Astrocyte (in vitro differentiated cells and primary cell): Measurements from ENCODE around the gene CAV1. TPM values are rescaled to one million over a fixed set of nuclear protein-coding genes. Genes with fewer than 3 reads are reported as not detected.

Experiments used
- DNase-seq: peaks from one replicate; pipeline ENCODE4 v3.0.0-alpha.2; 2010; ENCODE audit warnings: low read depth
- FAIRE-seq: peaks from 2 replicates; lab custom pipeline; 2011; peaks lifted over from hg19 to GRCh38; lab: Jason Lieb, UNC
- H2AFZ ChIP-seq: 2 replicates; pipeline ENCODE4 v1.6.0; 2012; ENCODE audit warnings: low read depth, low read length, inconsistent platforms
- H3K27ac ChIP-seq: 2 replicates; pipeline ENCODE4 v1.5.1; 2011; ENCODE audit warnings: low read depth, low read length, inconsistent platforms
- H3K27me3 ChIP-seq: 2 replicates; pipeline ENCODE4 v1.6.0; 2011; ENCODE audit warnings: low read length, inconsistent platforms; ENCODE audit not compliant: insufficient read depth
- H3K36me3 ChIP-seq: 2 replicates; pipeline ENCODE4 v1.5.1; 2011; ENCODE audit warnings: low read length, inconsistent platforms; ENCODE audit not compliant: insufficient read depth
- H3K4me1 ChIP-seq: 2 replicates; pipeline ENCODE4 v1.5.1; 2011; ENCODE audit warnings: low read length, inconsistent platforms; ENCODE audit not compliant: insufficient read depth
- H3K4me2 ChIP-seq: 2 replicates; pipeline ENCODE4 v1.6.0; 2012; ENCODE audit warnings: low read length, inconsistent platforms
- H3K4me3 ChIP-seq: 2 replicates; pipeline ENCODE4 v1.5.1; 2011; ENCODE audit warnings: low read depth, mild to moderate bottlenecking, low read length, inconsistent platforms; ENCODE audit not compliant: insufficient read depth
- H3K79me2 ChIP-seq: 2 replicates; pipeline ENCODE4 v1.6.0; 2012; ENCODE audit warnings: mild to moderate bottlenecking, low read length, inconsistent platforms; ENCODE audit not compliant: insufficient read depth
- H3K9ac ChIP-seq: 2 replicates; pipeline ENCODE4 v1.6.0; 2012; ENCODE audit warnings: mild to moderate bottlenecking, low read length, inconsistent platforms
- H3K9me3 ChIP-seq: 2 replicates; pipeline ENCODE4 v1.5.1; 2012; ENCODE audit warnings: low read depth, mild to moderate bottlenecking, low read length, inconsistent platforms; ENCODE audit not compliant: insufficient read depth
- H4K20me1 ChIP-seq: 2 replicates; pipeline ENCODE4 v1.6.0; 2012; ENCODE audit warnings: low read length, inconsistent platforms; ENCODE audit not compliant: insufficient read depth
- H3K27ac Mint-ChIP-seq: one replicate; pipeline ENCODE4 v1.8.0; 2021; ENCODE audit warnings: mild to moderate bottlenecking, mixed read lengths; ENCODE audit not compliant: unreplicated experiment
- H3K27me3 Mint-ChIP-seq: one replicate; pipeline ENCODE4 v1.8.0; 2021; ENCODE audit warnings: low read depth, mixed read lengths; ENCODE audit not compliant: unreplicated experiment
- H3K36me3 Mint-ChIP-seq: one replicate; pipeline ENCODE4 v1.8.0; 2021; ENCODE audit warnings: low read depth, mixed read lengths; ENCODE audit not compliant: unreplicated experiment
- H3K4me1 Mint-ChIP-seq: one replicate; pipeline ENCODE4 v1.8.0; 2021; ENCODE audit warnings: low read depth, mixed read lengths; ENCODE audit not compliant: unreplicated experiment
- H3K4me3 Mint-ChIP-seq: one replicate; pipeline ENCODE4 v1.8.0; 2021; ENCODE audit warnings: mild to moderate bottlenecking, moderate library complexity, mixed read lengths; ENCODE audit not compliant: unreplicated experiment
- H3K9me3 Mint-ChIP-seq: one replicate; pipeline ENCODE4 v1.8.0; 2021; ENCODE audit warnings: mild to moderate bottlenecking, mixed read lengths; ENCODE audit not compliant: unreplicated experiment
- EZH2 ChIP-seq: IDR thresholded peaks from 2 replicates; pipeline ENCODE4 v1.6.1; 2012; ENCODE audit warnings: mild to moderate bottlenecking, low read length, inconsistent platforms; ENCODE audit not compliant: insufficient read depth
- total RNA-seq: library from RNA; stranded (reverse); gene quantifications from 2 replicates; pipeline ENCODE4 v1.2.1, GENCODE V29; 2021
- TF ChIP-seq, protein P1 (sequence below): IDR thresholded peaks from 2 replicates; pipeline ENCODE4 v1.5.1; 2011; ENCODE audit warnings: low read depth, mild to moderate bottlenecking, inconsistent platforms, low read length, moderate library complexity; ENCODE audit not compliant: insufficient read depth

Gene CAV1
- total RNA-seq, 1 donor from 2014 or later = 472 TPM

DNA sequence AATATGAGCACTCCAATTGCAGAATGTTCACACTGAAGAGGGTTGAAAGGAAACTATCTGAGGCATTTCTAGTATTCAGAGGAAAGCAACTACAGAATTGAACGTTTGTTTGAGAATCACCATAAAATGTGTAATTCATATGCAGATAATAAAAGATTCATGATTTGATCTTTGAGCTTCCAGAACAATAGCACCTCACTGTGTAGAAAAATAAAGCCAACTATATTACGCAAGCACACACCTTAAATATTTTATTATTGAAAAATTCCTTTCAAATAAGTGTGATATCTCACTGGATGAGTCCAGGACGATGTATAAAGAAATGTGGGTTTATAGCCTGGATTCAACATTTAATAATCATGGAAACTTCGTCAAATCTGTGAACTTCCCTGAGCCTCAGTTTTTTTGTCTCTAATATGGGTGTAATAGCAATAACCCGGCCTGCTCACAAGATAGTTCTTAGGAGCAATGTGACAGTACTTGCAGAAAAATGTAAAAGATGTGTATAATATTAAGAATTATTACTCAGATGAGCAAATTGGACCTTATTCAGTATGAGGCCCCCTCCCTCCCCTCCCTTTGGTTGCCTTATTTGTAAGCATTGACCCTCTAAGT, 36.8 kb upstream of the CAV1 start:
- DNase-seq (no peak), FAIRE-seq (no peak)
- H2AFZ ChIP-seq = no peak overlapping the region
- no peak overlapping the region for H3K9ac ChIP-seq
- no peaks in the 10 kb centered on the region for H3K27me3 ChIP-seq
- no peaks in the 10 kb centered on the region for H3K9me3 ChIP-seq
- Mint-ChIP-seq H3K9me3 (no peaks in the 10 kb centered on the region), H3K4me3 (no peak overlapping the region), H3K27me3 (no peaks in the 10 kb centered on the region), H3K27ac (no peak overlapping the region), H3K36me3 (no peaks in the 10 kb centered on the region), H3K4me1 (peaks cover 8% of the 10 kb centered on the region)
- no peak overlapping the region for H3K4me2 ChIP-seq
- no peak overlapping the region for H3K27ac ChIP-seq
- TF ChIP-seq EZH2 = no peak
- TF ChIP-seq, protein P1, sequence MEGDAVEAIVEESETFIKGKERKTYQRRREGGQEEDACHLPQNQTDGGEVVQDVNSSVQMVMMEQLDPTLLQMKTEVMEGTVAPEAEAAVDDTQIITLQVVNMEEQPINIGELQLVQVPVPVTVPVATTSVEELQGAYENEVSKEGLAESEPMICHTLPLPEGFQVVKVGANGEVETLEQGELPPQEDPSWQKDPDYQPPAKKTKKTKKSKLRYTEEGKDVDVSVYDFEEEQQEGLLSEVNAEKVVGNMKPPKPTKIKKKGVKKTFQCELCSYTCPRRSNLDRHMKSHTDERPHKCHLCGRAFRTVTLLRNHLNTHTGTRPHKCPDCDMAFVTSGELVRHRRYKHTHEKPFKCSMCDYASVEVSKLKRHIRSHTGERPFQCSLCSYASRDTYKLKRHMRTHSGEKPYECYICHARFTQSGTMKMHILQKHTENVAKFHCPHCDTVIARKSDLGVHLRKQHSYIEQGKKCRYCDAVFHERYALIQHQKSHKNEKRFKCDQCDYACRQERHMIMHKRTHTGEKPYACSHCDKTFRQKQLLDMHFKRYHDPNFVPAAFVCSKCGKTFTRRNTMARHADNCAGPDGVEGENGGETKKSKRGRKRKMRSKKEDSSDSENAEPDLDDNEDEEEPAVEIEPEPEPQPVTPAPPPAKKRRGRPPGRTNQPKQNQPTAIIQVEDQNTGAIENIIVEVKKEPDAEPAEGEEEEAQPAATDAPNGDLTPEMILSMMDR = no peak
- no peaks in the 10 kb centered on the region for H3K4me1 ChIP-seq
- no peaks in the 10 kb centered on the region for H4K20me1 ChIP-seq
- H3K36me3 ChIP-seq = no peaks in the 10 kb centered on the region
- H3K79me2 ChIP-seq = no peaks in the 10 kb centered on the region
- H3K4me3 ChIP-seq = no peak overlapping the region

DNA sequence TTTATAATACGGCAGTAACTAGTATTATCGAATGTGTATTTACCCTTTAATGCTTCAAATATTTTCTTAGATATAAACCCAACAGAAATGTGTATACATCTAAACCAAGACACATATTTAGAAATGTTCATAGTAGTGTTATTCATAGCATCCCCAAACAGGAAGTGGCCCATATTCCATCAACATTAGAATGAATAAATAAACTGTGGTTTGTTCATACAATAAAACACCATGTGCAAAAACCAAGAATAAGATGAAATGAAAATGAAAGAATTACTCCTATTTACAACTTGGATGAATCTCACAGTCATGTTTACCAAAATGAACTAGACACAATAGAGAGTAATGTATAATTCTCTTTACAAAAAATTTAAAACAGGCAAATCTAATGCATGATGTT, 34.5 kb upstream of the CAV1 start:
- H3K4me2 ChIP-seq = no peak overlapping the region
- H3K4me1 ChIP-seq = no peaks in the 10 kb centered on the region
- DNase-seq (no peak), FAIRE-seq (peak; percentile 32)
- no peaks in the 10 kb centered on the region for H3K27me3 Mint-ChIP-seq
- H3K9me3 Mint-ChIP-seq = no peaks in the 10 kb centered on the region
- H2AFZ ChIP-seq = no peak overlapping the region
- H3K4me3 Mint-ChIP-seq = no peak overlapping the region
- H3K36me3 Mint-ChIP-seq = no peaks in the 10 kb centered on the region
- no peaks in the 10 kb centered on the region for H3K9me3 ChIP-seq
- H3K27ac ChIP-seq = no peak overlapping the region
- H3K36me3 ChIP-seq = no peaks in the 10 kb centered on the region
- H3K9ac ChIP-seq = no peak overlapping the region
- H3K79me2 ChIP-seq = no peaks in the 10 kb centered on the region
- H3K27me3 ChIP-seq = no peaks in the 10 kb centered on the region
- H3K4me1 Mint-ChIP-seq = peaks cover 8% of the 10 kb centered on the region
- no peaks in the 10 kb centered on the region for H4K20me1 ChIP-seq
- TF ChIP-seq, protein P1 = no peak
- no peak for TF ChIP-seq EZH2
- no peak overlapping the region for H3K27ac Mint-ChIP-seq
- no peak overlapping the region for H3K4me3 ChIP-seq

DNA sequence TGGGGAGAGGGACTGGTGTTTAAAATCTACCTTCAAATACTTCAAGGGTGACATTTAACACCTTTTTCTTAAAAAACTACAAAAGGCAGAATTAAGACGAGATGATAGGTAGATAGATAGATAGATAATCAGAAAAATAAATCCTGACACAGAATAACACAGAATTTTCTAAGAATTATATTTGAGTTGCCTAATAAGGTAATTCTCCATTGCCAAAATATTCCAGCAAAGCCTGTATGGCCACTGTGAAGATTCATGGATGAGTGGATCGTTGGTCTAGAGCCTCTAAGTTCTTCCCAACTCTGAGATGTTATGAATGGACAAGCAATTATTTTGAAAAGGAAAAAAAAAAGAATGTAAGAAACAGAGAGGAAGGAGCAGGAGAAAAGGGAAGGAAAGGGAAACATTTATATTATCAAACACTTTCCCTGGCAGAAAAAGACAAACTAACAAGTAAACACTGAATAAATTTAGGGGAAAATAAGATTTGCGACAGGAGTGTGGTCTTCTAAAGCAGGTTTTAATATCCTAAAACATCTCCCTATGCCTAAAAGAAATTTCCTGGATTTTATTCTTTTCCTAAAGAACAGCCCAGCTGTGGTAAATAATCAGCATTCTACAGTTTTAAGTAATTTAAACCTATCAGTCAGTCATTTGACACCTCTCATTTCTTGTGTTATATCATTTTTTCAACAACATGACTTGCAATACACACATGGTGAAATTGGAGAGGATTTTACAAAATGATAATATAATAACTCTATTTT, 32.8 kb upstream of the CAV1 start:
- Histone ChIP-seq H3K4me2 (no peak overlapping the region), H3K4me3 (no peak overlapping the region), H3K36me3 (no peaks in the 10 kb centered on the region), H3K27ac (no peak overlapping the region), H2AFZ (no peak overlapping the region), H3K9me3 (no peaks in the 10 kb centered on the region), H3K79me2 (no peaks in the 10 kb centered on the region), H3K4me1 (no peaks in the 10 kb centered on the region), H4K20me1 (no peaks in the 10 kb centered on the region), H3K9ac (no peak overlapping the region), H3K27me3 (no peaks in the 10 kb centered on the region)
- no peak overlapping the region for H3K27ac Mint-ChIP-seq
- DNase-seq = no peak
- H3K36me3 Mint-ChIP-seq = no peaks in the 10 kb centered on the region
- no peaks in the 10 kb centered on the region for H3K27me3 Mint-ChIP-seq
- H3K4me3 Mint-ChIP-seq = no peak overlapping the region
- peak; percentile 37 for FAIRE-seq
- peaks cover 8% of the 10 kb centered on the region for H3K4me1 Mint-ChIP-seq
- TF ChIP-seq EZH2 = no peak
- TF ChIP-seq, protein P1 = no peak
- peaks cover 2% of the 10 kb centered on the region for H3K9me3 Mint-ChIP-seq
